Measurements from ENCODE around the gene MRPL38. TPM values are rescaled to one million over a fixed set of nuclear protein-coding genes. Genes with fewer than 3 reads are reported as not detected.

MRPL38 gene
- total RNA-seq, 3 donors from 2014 or later (not counting 1 experiment from before 2014, with no cell fraction given): 68.6 to 110 (median 96.7) TPM

GRCh38 chr17:75878174-75878998, 26.3 kb downstream of the MRPL38 start, which contains the start of gene TRIM47:
Gene TRIM47 (minus strand): TSS chr17:75878581. CDS start chr17:75878548, 33 bp downstream.
- 1% methylated on average over 87 of the region's 87 CpGs for WGBS (ENCODE audit: insufficient coverage)
- Mint-ChIP-seq H3K9me3 (no peaks in the 10 kb centered on the region), H3K27ac (peak within 1 kb of the TSS in 1 of 2 donors; percentile 83), H3K4me1 (peaks cover 18 to 22% of the 10 kb centered on the region in 2 donors), H3K27me3 (ENCODE audit: low read depth in 2 of 2) (peaks cover 0 to 18% of the 10 kb centered on the region in 2 donors), H3K4me3 (peak within 1 kb of the TSS; percentile 87), H3K36me3 (no peaks in the 10 kb centered on the region)
- Histone ChIP-seq H3K36me3 (ENCODE audit: control insufficient read depth, insufficient read depth, low read length) (no peaks in the 10 kb centered on the region), H3K27ac (ENCODE audit: low read length) (peak within 1 kb of the TSS; percentile 58), H3K4me1 (ENCODE audit: control insufficient read depth, insufficient read depth, low read length) (peaks cover 31% of the 10 kb centered on the region), H3K27me3 (ENCODE audit: control insufficient read depth, insufficient read depth, low read length) (peaks cover 17% of the 10 kb centered on the region), H3K4me3 (ENCODE audit: low read length) (peak within 1 kb of the TSS; percentile 46), H3K9me3 (ENCODE audit: control insufficient read depth, insufficient read depth, low read length) (no peaks in the 10 kb centered on the region)
- TF ChIP-seq CTCF (IDR thresholded peaks at IDR 0.05): no peak
- ATAC-seq (peak; percentile 32 to 52 (median 34)), DNase-seq (peak in 1 of 2 donors; percentile 38)
- intact Hi-C loops (cut with micrococcal nuclease): no loop called here

- Histone ChIP-seq H3K9me3 (ENCODE audit: control insufficient read depth, insufficient read depth, low read length) (no peaks in the 10 kb centered on the region), H3K4me1 (ENCODE audit: control insufficient read depth, insufficient read depth, low read length) (peaks cover 36% of the 10 kb centered on the region), H3K4me3 (ENCODE audit: low read length) (peak overlapping the region; percentile 46), H3K27ac (ENCODE audit: low read length) (peak overlapping the region; percentile 58), H3K27me3 (ENCODE audit: control insufficient read depth, insufficient read depth, low read length) (peaks cover 17% of the 10 kb centered on the region), H3K36me3 (ENCODE audit: control insufficient read depth, insufficient read depth, low read length) (no peaks in the 10 kb centered on the region)
- intact Hi-C loops (cut with micrococcal nuclease): no loop called here
- peak; percentile 60 for TF ChIP-seq CTCF (IDR thresholded peaks at IDR 0.05)
- DNase-seq (peak; percentile 65 to 87), ATAC-seq (peak; percentile 89 to 93 (median 92))
- under 1% methylated on average over 56 of the region's 56 CpGs for WGBS (ENCODE audit: insufficient coverage)
- H3K4me1 Mint-ChIP-seq: peaks cover 18 to 22% of the 10 kb centered on the region in 2 donors
- peak overlapping the region in 1 of 2 donors; percentile 83 for H3K27ac Mint-ChIP-seq
- peak overlapping the region; percentile 87 for H3K4me3 Mint-ChIP-seq
- no peaks in the 10 kb centered on the region for H3K36me3 Mint-ChIP-seq
- no peaks in the 10 kb centered on the region for H3K9me3 Mint-ChIP-seq
- peaks cover 0 to 18% of the 10 kb centered on the region in 2 donors for H3K27me3 Mint-ChIP-seq (ENCODE audit: low read depth in 2 of 2)
Observed at GRCh38 chr17:75877752-75878173, 26.9 kb downstream of the MRPL38 start.

GRCh38 chr17:75876938-75877751, 27.5 kb downstream of the MRPL38 start:
- peak in 1 of 2 donors; percentile 48 for DNase-seq
- no peak for TF ChIP-seq CTCF (IDR thresholded peaks at IDR 0.05)
- H3K4me3 Mint-ChIP-seq: peak overlapping the region; percentile 87
- no peaks in the 10 kb centered on the region for H3K9me3 Mint-ChIP-seq
- Histone ChIP-seq H3K9me3 (ENCODE audit: control insufficient read depth, insufficient read depth, low read length) (no peaks in the 10 kb centered on the region), H3K4me1 (ENCODE audit: control insufficient read depth, insufficient read depth, low read length) (peaks cover 42% of the 10 kb centered on the region), H3K27ac (ENCODE audit: low read length) (peak overlapping the region; percentile 58), H3K36me3 (ENCODE audit: control insufficient read depth, insufficient read depth, low read length) (no peaks in the 10 kb centered on the region), H3K27me3 (ENCODE audit: control insufficient read depth, insufficient read depth, low read length) (peaks cover 17% of the 10 kb centered on the region), H3K4me3 (ENCODE audit: low read length) (peak overlapping the region; percentile 46)
- no peaks in the 10 kb centered on the region for H3K36me3 Mint-ChIP-seq
- peak in 2 of 3 donors; percentile 14 to 18 for ATAC-seq
- H3K27ac Mint-ChIP-seq: peak overlapping the region in 1 of 2 donors; percentile 83
- H3K4me1 Mint-ChIP-seq: peaks cover 18 to 22% of the 10 kb centered on the region in 2 donors
- 20% methylated on average over 41 of the region's 41 CpGs for WGBS (ENCODE audit: insufficient coverage)
- peaks cover 0 to 18% of the 10 kb centered on the region in 2 donors for H3K27me3 Mint-ChIP-seq (ENCODE audit: low read depth in 2 of 2)
- intact Hi-C loops (cut with micrococcal nuclease): no loop called here
